WI38 (cell line): ENCODE results near the gene PYROXD2.

ENCODE experiments used
- H3K4me3 ChIP-seq: 2 replicates; pipeline ENCODE4 v1.5.1; 2011; ENCODE audit warnings: low read depth, mild to moderate bottlenecking, control low read depth, low read length
- CTCF ChIP-seq: IDR thresholded peaks from 2 replicates; pipeline ENCODE4 v1.5.1; 2012; ENCODE audit warnings: low read depth, mild to moderate bottlenecking, control low read depth, low read length

Gene PYROXD2

GRCh38 chr10:98377536-98377935, 37.4 kb downstream of the PYROXD2 start:
- no peak for TF ChIP-seq CTCF
- H3K4me3 ChIP-seq: no peak overlapping the region

- no peak for TF ChIP-seq CTCF
- no peak overlapping the region for H3K4me3 ChIP-seq
Observed at GRCh38 chr10:98377001-98377400, 38.0 kb downstream of the PYROXD2 start.

GRCh38 chr10:98376485-98376884, 38.5 kb downstream of the PYROXD2 start:
- no peak overlapping the region for H3K4me3 ChIP-seq
- TF ChIP-seq CTCF: no peak

- TF ChIP-seq CTCF: no peak
- H3K4me3 ChIP-seq: no peak overlapping the region
Observed at GRCh38 chr10:98374217-98374985, 40.6 kb downstream of the PYROXD2 start.

GRCh38 chr10:98373260-98374040, 41.5 kb downstream of the PYROXD2 start:
- TF ChIP-seq CTCF: no peak
- no peak overlapping the region for H3K4me3 ChIP-seq

GRCh38 chr10:98370831-98371820, 43.9 kb downstream of the PYROXD2 start:
- TF ChIP-seq CTCF: no peak
- no peak overlapping the region for H3K4me3 ChIP-seq
